DOHH2 (cell line): Measurements from ENCODE around the gene USP19.

Experiments
- H3F3A ChIP-seq: fragments of 200-600 bp; sonication (generic), shearing (Covaris generic); 2 replicates; pipeline ENCODE4 v1.6.0; 2016; ENCODE audit warnings: antibody characterized with exemption, mild to moderate bottlenecking; ENCODE audit not compliant: control insufficient read depth, insufficient read depth
- H3K27ac ChIP-seq: fragments of 200-600 bp; sonication (generic); 2 replicates; pipeline ENCODE4 v1.5.1; 2014; ENCODE audit warnings: low read depth, mild to moderate bottlenecking, low read length, moderate library complexity
- H3K27me3 ChIP-seq: fragments of 200-600 bp; sonication (generic); 2 replicates; pipeline ENCODE4 v1.6.1; 2014; ENCODE audit warnings: mild to moderate bottlenecking, low read length, mixed read lengths; ENCODE audit not compliant: control insufficient read depth
- H3K36me3 ChIP-seq: fragments of 200-600 bp; sonication (generic); 2 replicates; pipeline ENCODE4 v1.6.1; 2014; ENCODE audit warnings: mild to moderate bottlenecking, low read length, moderate library complexity, mixed read lengths; ENCODE audit not compliant: control insufficient read depth
- H3K4me1 ChIP-seq: fragments of 200-600 bp; sonication (generic); 2 replicates; pipeline ENCODE4 v1.6.1; 2014; ENCODE audit warnings: mild to moderate bottlenecking, low read length, mixed read lengths; ENCODE audit not compliant: control insufficient read depth
- H3K4me2 ChIP-seq: fragments of 200-600 bp; sonication (generic); 2 replicates; pipeline ENCODE4 v1.6.0; 2014; ENCODE audit warnings: mild to moderate bottlenecking, low read length, moderate library complexity
- H3K4me3 ChIP-seq: fragments of 200-600 bp; sonication (generic); 2 replicates; pipeline ENCODE4 v1.5.1; 2014; ENCODE audit warnings: mild to moderate bottlenecking, low read length, mixed read lengths
- H3K79me2 ChIP-seq: fragments of 200-600 bp; sonication (generic); 2 replicates; pipeline ENCODE4 v1.6.1; 2014; ENCODE audit warnings: mild to moderate bottlenecking, low read length, mixed read lengths; ENCODE audit not compliant: control insufficient read depth
- H3K9me2 ChIP-seq: fragments of 200-600 bp; sonication (generic); replicated peaks from 2 replicates; pipeline ENCODE4 v1.6.1; 2014; ENCODE audit warnings: mild to moderate bottlenecking, low read length, mixed read lengths; ENCODE audit not compliant: control insufficient read depth
- H3K9me3 ChIP-seq: fragments of 200-600 bp; sonication (generic); 2 replicates; pipeline ENCODE4 v1.6.1; 2014; ENCODE audit warnings: antibody characterized with exemption, low read length, mixed read lengths; ENCODE audit not compliant: control insufficient read depth, insufficient read depth
- H4K20me1 ChIP-seq: fragments of 200-600 bp; sonication (generic); 2 replicates; pipeline ENCODE4 v1.6.0; 2014; ENCODE audit warnings: low read depth, mild to moderate bottlenecking, antibody characterized with exemption, low read length, moderate library complexity; ENCODE audit not compliant: control insufficient read depth, insufficient read depth
- CTCF ChIP-seq: fragments of 200-600 bp; sonication (generic); IDR thresholded peaks from one replicate; pipeline ENCODE4 v1.5.1; 2014; ENCODE audit warnings: antibody characterized with exemption, mild to moderate bottlenecking, low read depth, low read length; ENCODE audit not compliant: poor library complexity, severe bottlenecking
- EZH2phosphoT487 ChIP-seq: fragments of 200-600 bp; sonication (generic); IDR thresholded peaks from 2 replicates; pipeline ENCODE4 v1.6.1; 2017; ENCODE audit warnings: borderline replicate concordance, mild to moderate bottlenecking, antibody characterized with exemption, low read length, moderate library complexity, mixed read lengths

The USP19 gene

GRCh38 chr3:49164983-49165720, 44.5 kb upstream of the USP19 start:
- TF ChIP-seq EZH2phosphoT487 (no peak), CTCF (no peak)
- peaks cover 17% of the 10 kb centered on the region for H3K4me1 ChIP-seq

DNA sequence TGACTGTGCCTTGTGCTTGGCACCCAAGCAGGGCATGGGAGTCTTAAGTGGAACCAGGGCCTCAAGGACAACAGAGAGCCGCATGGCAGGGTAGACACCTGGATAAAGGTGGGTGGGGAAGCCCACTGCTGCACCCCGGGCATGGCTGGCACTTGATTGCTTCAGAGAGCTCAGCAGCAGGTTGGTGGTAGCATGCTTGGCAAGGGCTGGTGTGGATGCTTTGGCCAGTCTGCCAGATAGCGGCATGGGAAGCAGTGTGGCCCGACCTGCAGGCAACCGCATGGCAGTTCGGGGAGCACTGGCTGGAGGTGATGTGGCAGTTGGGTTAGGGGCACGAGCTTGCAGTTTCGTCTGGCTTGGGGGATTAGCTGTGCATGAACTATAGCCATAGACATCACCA, 43.0 kb upstream of the USP19 start:
- Histone ChIP-seq H3F3A (no peaks in the 10 kb centered on the region), H3K4me2 (no peak overlapping the region), H3K27ac (no peak overlapping the region), H3K4me1 (peaks cover 17% of the 10 kb centered on the region), H3K9me3 (peaks cover 7% of the 10 kb centered on the region; the same call in 1 of the 2 replicates), H4K20me1 (no peaks in the 10 kb centered on the region), H3K9me2 (no peaks in the 10 kb centered on the region; the same call in 1 of the 2 replicates), H3K4me3 (no peak overlapping the region), H3K27me3 (no peaks in the 10 kb centered on the region), H3K36me3 (peaks cover 35% of the 10 kb centered on the region), H3K79me2 (peaks cover 41% of the 10 kb centered on the region)
- no peak for TF ChIP-seq EZH2phosphoT487
- no peak for TF ChIP-seq CTCF

More at GRCh38 chr3:49164983-49165720, 44.5 kb upstream of the USP19 start:
- no peaks in the 10 kb centered on the region; the same call in 1 of the 2 replicates for H3K9me2 ChIP-seq
- H3K36me3 ChIP-seq = peaks cover 35% of the 10 kb centered on the region
- H3K79me2 ChIP-seq = peaks cover 41% of the 10 kb centered on the region
- peaks cover 7% of the 10 kb centered on the region; the same call in 1 of the 2 replicates for H3K9me3 ChIP-seq
- no peaks in the 10 kb centered on the region for H4K20me1 ChIP-seq
- no peaks in the 10 kb centered on the region for H3F3A ChIP-seq
- H3K27me3 ChIP-seq = no peaks in the 10 kb centered on the region
- H3K4me2 ChIP-seq = peak overlapping the region; percentile 71
- peak overlapping the region; percentile 84 for H3K4me3 ChIP-seq
- H3K27ac ChIP-seq = peak overlapping the region; percentile 26

DNA sequence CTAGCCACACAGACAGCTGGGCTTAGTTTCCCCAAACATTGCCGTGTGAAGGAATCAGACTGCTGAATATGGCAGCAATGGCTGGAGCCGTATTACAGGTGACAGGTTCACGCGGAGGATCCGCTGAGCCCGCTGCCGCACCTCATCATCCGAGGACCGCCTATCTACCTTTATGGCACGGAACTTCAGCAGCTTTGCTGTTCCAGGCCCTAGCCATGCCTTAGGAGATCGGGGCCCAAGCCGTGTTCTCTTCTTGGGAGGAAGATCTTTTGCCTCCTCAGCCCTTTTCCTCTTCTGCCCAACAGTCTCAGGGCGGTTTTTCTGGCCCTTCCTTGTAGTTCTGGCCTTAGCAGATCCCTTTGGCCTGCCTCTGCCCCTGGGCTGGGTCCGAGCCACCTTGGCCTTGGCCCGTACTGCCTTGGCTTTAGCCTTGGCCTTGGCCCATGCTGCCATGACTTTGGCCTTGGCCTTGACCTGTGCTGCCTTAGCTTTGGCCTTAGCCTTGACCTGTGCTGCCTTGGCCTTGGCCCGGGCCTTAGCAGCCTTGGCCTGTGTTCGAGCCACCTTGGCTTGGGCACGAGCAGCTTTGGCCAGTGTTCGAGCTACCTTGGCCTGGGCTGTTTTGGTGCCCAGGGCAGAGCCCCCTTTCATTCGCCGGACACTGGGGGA, 42.3 kb upstream of the USP19 start:
- no peaks in the 10 kb centered on the region; the same call in 1 of the 2 replicates for H3K9me2 ChIP-seq
- H3K36me3 ChIP-seq = peaks cover 35% of the 10 kb centered on the region
- H3K4me3 ChIP-seq = no peak overlapping the region
- H4K20me1 ChIP-seq = no peaks in the 10 kb centered on the region
- no peak overlapping the region for H3K27ac ChIP-seq
- TF ChIP-seq CTCF (no peak), EZH2phosphoT487 (no peak)
- no peaks in the 10 kb centered on the region for H3F3A ChIP-seq
- H3K4me2 ChIP-seq = no peak overlapping the region
- H3K9me3 ChIP-seq = peaks cover 7% of the 10 kb centered on the region; the same call in 1 of the 2 replicates
- peaks cover 41% of the 10 kb centered on the region for H3K79me2 ChIP-seq
- no peaks in the 10 kb centered on the region for H3K27me3 ChIP-seq
- peaks cover 17% of the 10 kb centered on the region for H3K4me1 ChIP-seq
